SK-N-SH (cell line): ENCODE results near the gene PCDHGC4.

Experiments used
- GABPA ChIP-seq: IDR thresholded peaks from 2 replicates; pipeline ENCODE4 v1.4.0; 2012; ENCODE audit warnings: low read depth, mild to moderate bottlenecking
- MXI1 ChIP-seq: IDR thresholded peaks from 2 replicates; pipeline ENCODE4 v1.6.1; 2012; ENCODE audit warnings: mild to moderate bottlenecking, low read depth, low read length, improper control_type of control experiment
- PBX3 ChIP-seq: IDR thresholded peaks from 2 replicates; pipeline ENCODE4; 2012
- RCOR1 ChIP-seq: fragments of 150-350 bp; IDR thresholded peaks from 2 replicates; pipeline ENCODE4 v1.6.1; 2017; ENCODE audit warnings: antibody characterized with exemption, low read length
- SIN3A ChIP-seq: IDR thresholded peaks from 2 replicates; pipeline ENCODE4 v1.6.1; 2012; ENCODE audit warnings: low read depth, mild to moderate bottlenecking, low read length, moderate library complexity, borderline replicate concordance
- TCF12 ChIP-seq: IDR thresholded peaks from 2 replicates; pipeline ENCODE4 v1.4.0; 2012
- TEAD4 ChIP-seq: IDR thresholded peaks from 2 replicates; pipeline ENCODE4 v1.4.0; 2012; ENCODE audit warnings: mild to moderate bottlenecking, borderline replicate concordance; ENCODE audit not compliant: insufficient read depth
- TF ChIP-seq, protein P1 (sequence below): fragments of 200-600 bp; sonication (generic); IDR thresholded peaks from 2 replicates; pipeline ENCODE4 v1.6.1; 2017; ENCODE audit warnings: antibody characterized with exemption, mild to moderate bottlenecking, moderate library complexity
- TF ChIP-seq, protein P2 (sequence below): IDR thresholded peaks from 2 replicates; pipeline ENCODE4 v1.6.1; 2012; ENCODE audit warnings: mild to moderate bottlenecking, low read depth, low read length, moderate library complexity
- TF ChIP-seq, protein P3 (sequence below): fragments of 150-350 bp; IDR thresholded peaks from 2 replicates; pipeline ENCODE4 v1.6.1; 2017; ENCODE audit warnings: antibody characterized with exemption, low read length, low read depth, borderline replicate concordance

- TF ChIP-seq PBX3, result no peak
- TF ChIP-seq, protein P1, sequence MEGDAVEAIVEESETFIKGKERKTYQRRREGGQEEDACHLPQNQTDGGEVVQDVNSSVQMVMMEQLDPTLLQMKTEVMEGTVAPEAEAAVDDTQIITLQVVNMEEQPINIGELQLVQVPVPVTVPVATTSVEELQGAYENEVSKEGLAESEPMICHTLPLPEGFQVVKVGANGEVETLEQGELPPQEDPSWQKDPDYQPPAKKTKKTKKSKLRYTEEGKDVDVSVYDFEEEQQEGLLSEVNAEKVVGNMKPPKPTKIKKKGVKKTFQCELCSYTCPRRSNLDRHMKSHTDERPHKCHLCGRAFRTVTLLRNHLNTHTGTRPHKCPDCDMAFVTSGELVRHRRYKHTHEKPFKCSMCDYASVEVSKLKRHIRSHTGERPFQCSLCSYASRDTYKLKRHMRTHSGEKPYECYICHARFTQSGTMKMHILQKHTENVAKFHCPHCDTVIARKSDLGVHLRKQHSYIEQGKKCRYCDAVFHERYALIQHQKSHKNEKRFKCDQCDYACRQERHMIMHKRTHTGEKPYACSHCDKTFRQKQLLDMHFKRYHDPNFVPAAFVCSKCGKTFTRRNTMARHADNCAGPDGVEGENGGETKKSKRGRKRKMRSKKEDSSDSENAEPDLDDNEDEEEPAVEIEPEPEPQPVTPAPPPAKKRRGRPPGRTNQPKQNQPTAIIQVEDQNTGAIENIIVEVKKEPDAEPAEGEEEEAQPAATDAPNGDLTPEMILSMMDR, result no peak
- no peak for TF ChIP-seq MXI1
- TF ChIP-seq GABPA, result no peak
- no peak for TF ChIP-seq RCOR1
- no peak for TF ChIP-seq SIN3A
- TF ChIP-seq, protein P2, sequence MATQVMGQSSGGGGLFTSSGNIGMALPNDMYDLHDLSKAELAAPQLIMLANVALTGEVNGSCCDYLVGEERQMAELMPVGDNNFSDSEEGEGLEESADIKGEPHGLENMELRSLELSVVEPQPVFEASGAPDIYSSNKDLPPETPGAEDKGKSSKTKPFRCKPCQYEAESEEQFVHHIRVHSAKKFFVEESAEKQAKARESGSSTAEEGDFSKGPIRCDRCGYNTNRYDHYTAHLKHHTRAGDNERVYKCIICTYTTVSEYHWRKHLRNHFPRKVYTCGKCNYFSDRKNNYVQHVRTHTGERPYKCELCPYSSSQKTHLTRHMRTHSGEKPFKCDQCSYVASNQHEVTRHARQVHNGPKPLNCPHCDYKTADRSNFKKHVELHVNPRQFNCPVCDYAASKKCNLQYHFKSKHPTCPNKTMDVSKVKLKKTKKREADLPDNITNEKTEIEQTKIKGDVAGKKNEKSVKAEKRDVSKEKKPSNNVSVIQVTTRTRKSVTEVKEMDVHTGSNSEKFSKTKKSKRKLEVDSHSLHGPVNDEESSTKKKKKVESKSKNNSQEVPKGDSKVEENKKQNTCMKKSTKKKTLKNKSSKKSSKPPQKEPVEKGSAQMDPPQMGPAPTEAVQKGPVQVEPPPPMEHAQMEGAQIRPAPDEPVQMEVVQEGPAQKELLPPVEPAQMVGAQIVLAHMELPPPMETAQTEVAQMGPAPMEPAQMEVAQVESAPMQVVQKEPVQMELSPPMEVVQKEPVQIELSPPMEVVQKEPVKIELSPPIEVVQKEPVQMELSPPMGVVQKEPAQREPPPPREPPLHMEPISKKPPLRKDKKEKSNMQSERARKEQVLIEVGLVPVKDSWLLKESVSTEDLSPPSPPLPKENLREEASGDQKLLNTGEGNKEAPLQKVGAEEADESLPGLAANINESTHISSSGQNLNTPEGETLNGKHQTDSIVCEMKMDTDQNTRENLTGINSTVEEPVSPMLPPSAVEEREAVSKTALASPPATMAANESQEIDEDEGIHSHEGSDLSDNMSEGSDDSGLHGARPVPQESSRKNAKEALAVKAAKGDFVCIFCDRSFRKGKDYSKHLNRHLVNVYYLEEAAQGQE, result no peak
- no peak for TF ChIP-seq TEAD4
- no peak for TF ChIP-seq TCF12
- TF ChIP-seq, protein P3, sequence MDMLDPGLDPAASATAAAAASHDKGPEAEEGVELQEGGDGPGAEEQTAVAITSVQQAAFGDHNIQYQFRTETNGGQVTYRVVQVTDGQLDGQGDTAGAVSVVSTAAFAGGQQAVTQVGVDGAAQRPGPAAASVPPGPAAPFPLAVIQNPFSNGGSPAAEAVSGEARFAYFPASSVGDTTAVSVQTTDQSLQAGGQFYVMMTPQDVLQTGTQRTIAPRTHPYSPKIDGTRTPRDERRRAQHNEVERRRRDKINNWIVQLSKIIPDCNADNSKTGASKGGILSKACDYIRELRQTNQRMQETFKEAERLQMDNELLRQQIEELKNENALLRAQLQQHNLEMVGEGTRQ, result no peak
Measured at GRCh38 chr5:141532726-141533125, 47.9 kb downstream of the PCDHGC4 start.
